Stromal cell of bone marrow (primary cell): Measurements from ENCODE around the gene MMP11.

Source experiments
- DNase-seq: peaks from one replicate; pipeline ENCODE4 v3.0.0-alpha.2; 2012; ENCODE audit warnings: low read depth

MMP11 gene

GRCh38 chr22:23760056-23760455 is 12.6 kb upstream of the MMP11 start:
- DNase-seq, result no peak

- DNase-seq, result no peak
Measured at GRCh38 chr22:23762842-23763578, 9.6 kb upstream of the MMP11 start, which contains the start of gene C22orf15. Gene C22orf15, plus strand, starts transcription at chr22:23762990. Its CDS starts 317 bp downstream, at chr22:23763307.

GRCh38 chr22:23763579-23763945 is 9.1 kb upstream of the MMP11 start:
- no peak for DNase-seq

- no peak for DNase-seq
Measured at GRCh38 chr22:23763954-23764353, 8.7 kb upstream of the MMP11 start.

GRCh38 chr22:23764899-23765881 is 7.5 kb upstream of the MMP11 start:
- no peak for DNase-seq

GRCh38 chr22:23767303-23767672 is 5.4 kb upstream of the MMP11 start:
- no peak for DNase-seq

GRCh38 chr22:23767673-23768548 is 4.7 kb upstream of the MMP11 start, which contains the start of gene CHCHD10:
Gene CHCHD10, minus strand, starts transcription at chr22:23767972. Its CDS starts 98 bp downstream, at chr22:23767874.
- no peak for DNase-seq

GRCh38 chr22:23769321-23769965 is 3.2 kb upstream of the MMP11 start:
- no peak for DNase-seq

- DNase-seq, result no peak
Measured at GRCh38 chr22:23772315-23772648, 367 bp upstream of the MMP11 start.

- no peak for DNase-seq
Measured at GRCh38 chr22:23773483-23774113, 949 bp downstream of the MMP11 start.

GRCh38 chr22:23774114-23774921 is 1.7 kb downstream of the MMP11 start:
- no peak for DNase-seq

GRCh38 chr22:23774922-23775436 is 2.3 kb downstream of the MMP11 start:
- DNase-seq, result no peak

- DNase-seq, result no peak
Measured at GRCh38 chr22:23775779-23776375, 3.2 kb downstream of the MMP11 start.

- no peak for DNase-seq
Measured at GRCh38 chr22:23777776-23778576, 5.3 kb downstream of the MMP11 start.

GRCh38 chr22:23778577-23778900 is 5.9 kb downstream of the MMP11 start:
- no peak for DNase-seq

- no peak for DNase-seq
Measured at GRCh38 chr22:23779083-23779482, 6.4 kb downstream of the MMP11 start.

GRCh38 chr22:23779731-23780130 is 7.1 kb downstream of the MMP11 start:
- DNase-seq, result no peak

- DNase-seq, result no peak
Measured at GRCh38 chr22:23780146-23780748, 7.6 kb downstream of the MMP11 start.
